K562 treated with DMSO at 1 percent for 24 hours (cell line): ENCODE results near the gene STK32B. TPM values are rescaled to one million over a fixed set of nuclear protein-coding genes. Genes with fewer than 3 reads are reported as not detected.

ENCODE experiments used
- total RNA-seq: library from RNA; unstranded; fragments of 300-600 nt; gene quantifications from 2 replicates; pipeline ENCODE4 v1.2.3, GENCODE V29; 2022; ENCODE audit warnings: low read depth; ENCODE audit not compliant: insufficient read depth

The STK32B gene
- total RNA-seq: 0.46 and 0.60 TPM in 2 replicates

GRCh38 chr4:5051278-5052203 is at the start of gene STK32B:
Gene STK32B, plus strand, starts transcription at chr4:5051480.

GRCh38 chr4:5019274-5019673 is 32.0 kb upstream of the STK32B start, which contains the start of gene CYTL1:
Gene CYTL1, minus strand, starts transcription at chr4:5019458. Its CDS starts 13 bp downstream, at chr4:5019445.

Other genes with a start within 250 kb of the STK32B start
- 12.2 and 13.9 TPM in 2 replicates for gene MSX1, start 191.8 kb upstream of the STK32B start, total RNA-seq
- gene CYTL1, start 32.0 kb upstream of the STK32B start, total RNA-seq: not detected in 2 replicates